GM12892 (cell line): Measurements from ENCODE around the gene C1orf35.

Experiments used
- POLR2A ChIP-seq: IDR thresholded peaks from 2 replicates; pipeline ENCODE4 v1.6.1; 2011; ENCODE audit warnings: low read depth, low read length, control low read depth
- POLR2AphosphoS5 ChIP-seq: IDR thresholded peaks from 2 replicates; pipeline ENCODE4 v1.6.1; 2011; ENCODE audit warnings: low read depth, low read length, control low read depth

DNA sequence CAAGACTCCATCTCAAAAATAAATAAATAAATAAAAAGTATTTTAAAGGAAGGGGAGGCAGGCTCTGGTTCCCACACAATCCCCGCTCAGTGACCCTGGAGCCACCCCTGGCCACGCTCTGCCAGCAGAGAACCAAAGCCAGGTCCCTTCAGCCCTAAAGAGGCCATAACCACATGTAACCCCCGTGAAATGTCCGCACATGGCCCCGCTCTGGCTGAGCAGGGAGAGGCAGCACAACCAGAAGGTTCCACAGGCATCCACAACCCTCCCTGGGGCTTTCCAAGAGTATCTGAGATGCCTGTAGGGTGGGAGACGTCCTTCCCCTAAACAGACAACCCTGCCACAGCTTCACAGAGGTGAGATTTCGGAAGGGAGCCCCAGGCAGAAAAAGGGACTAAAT is 22.0 kb downstream of the C1orf35 start:
- no peak for TF ChIP-seq POLR2A
- no peak for TF ChIP-seq POLR2AphosphoS5
